Measurements from ENCODE around the gene MED27. TPM values are rescaled to one million over a fixed set of nuclear protein-coding genes. Genes with fewer than 3 reads are reported as not detected.

Gene MED27
- total RNA-seq, 2 experiments from 2014 or later, result 32.5 TPM

- no peaks in the 10 kb centered on the region for H3K4me1 Mint-ChIP-seq (ENCODE audit: low read depth)
- ChIA-PET POLR2A (no interaction called here), CTCF (no interaction called here)
- H3K9me3 Mint-ChIP-seq, result no peaks in the 10 kb centered on the region
- peaks cover 9% of the 10 kb centered on the region for H3K36me3 Mint-ChIP-seq (ENCODE audit: low read depth)
- intact Hi-C loops (cut with micrococcal nuclease), result no loop called here
- DNase-seq (no peak), ATAC-seq (no peak)
- H3K27me3 Mint-ChIP-seq, result no peaks in the 10 kb centered on the region
- H3K27ac Mint-ChIP-seq, result no peak overlapping the region
- H3K4me3 Mint-ChIP-seq, result no peak overlapping the region
- no peak for TF ChIP-seq CTCF (IDR thresholded peaks at IDR 0.05)
Observed at GRCh38 chr9:131860430-131860829, 219.2 kb downstream of the MED27 start.

DNA sequence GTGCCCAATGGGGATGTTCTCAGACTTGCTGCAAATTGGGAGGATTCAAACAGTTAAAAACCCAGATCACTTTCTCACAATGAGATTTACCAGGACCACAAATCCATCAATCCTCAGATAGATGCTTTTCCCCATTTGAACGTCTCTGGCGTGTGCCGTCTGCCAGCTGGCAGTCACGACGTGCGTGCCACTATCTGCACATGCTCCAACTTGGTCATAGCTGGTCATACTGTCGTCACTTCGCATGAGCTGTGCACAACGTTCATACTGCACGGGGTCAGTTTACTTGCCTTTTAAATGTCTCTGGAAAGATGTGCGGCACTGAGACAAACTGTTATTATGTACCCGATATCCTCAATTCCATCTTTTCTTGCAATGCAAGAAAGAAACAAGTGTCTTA is 221.5 kb downstream of the MED27 start:
- intact Hi-C loops (cut with micrococcal nuclease), result no loop called here
- no peaks in the 10 kb centered on the region for H3K9me3 Mint-ChIP-seq
- CTCF ChIA-PET, result no interaction called here

GRCh38 chr9:131856105-131856504 is 223.6 kb downstream of the MED27 start:
- Mint-ChIP-seq H3K27ac (no peak overlapping the region), H3K27me3 (no peaks in the 10 kb centered on the region), H3K9me3 (no peaks in the 10 kb centered on the region), H3K36me3 (ENCODE audit: low read depth) (peaks cover 7% of the 10 kb centered on the region), H3K4me3 (no peak overlapping the region), H3K4me1 (ENCODE audit: low read depth) (no peaks in the 10 kb centered on the region)
- no peak for TF ChIP-seq CTCF (IDR thresholded peaks at IDR 0.05)
- ChIA-PET CTCF (no interaction called here), POLR2A (no interaction called here)
- ATAC-seq (no peak), DNase-seq (no peak)
- intact Hi-C loops (cut with micrococcal nuclease), result no loop called here

More for the DNA sequence above, 221.5 kb downstream of the MED27 start:
- no peak for DNase-seq
- Mint-ChIP-seq H3K4me3 (no peak overlapping the region), H3K4me1 (ENCODE audit: low read depth) (no peaks in the 10 kb centered on the region), H3K27me3 (no peaks in the 10 kb centered on the region), H3K27ac (no peak overlapping the region), H3K36me3 (ENCODE audit: low read depth) (peaks cover 9% of the 10 kb centered on the region)
- POLR2A ChIA-PET, result no interaction called here
- no peak for TF ChIP-seq CTCF (IDR thresholded peaks at IDR 0.05)
- ATAC-seq, result no peak

GRCh38 chr9:131854896-131855613 is 224.6 kb downstream of the MED27 start:
- no peak for DNase-seq
- intact Hi-C loops (cut with micrococcal nuclease), result no loop called here
- Mint-ChIP-seq H3K9me3 (no peaks in the 10 kb centered on the region), H3K36me3 (ENCODE audit: low read depth) (peaks cover 4% of the 10 kb centered on the region), H3K27ac (no peak overlapping the region), H3K4me1 (ENCODE audit: low read depth) (no peaks in the 10 kb centered on the region), H3K4me3 (no peak overlapping the region), H3K27me3 (no peaks in the 10 kb centered on the region)
- TF ChIP-seq CTCF (IDR thresholded peaks at IDR 0.05), result no peak
- ChIA-PET CTCF (no interaction called here), POLR2A (interaction anchor here (0.5 kb wide), 1 partner anchor 271 kb away, joined by 3 read pairs; no protein-coding TSS in a partner anchor)
- no peak for ATAC-seq

GRCh38 chr9:131854334-131854733 is 225.3 kb downstream of the MED27 start:
- CTCF ChIA-PET, result no interaction called here
- H3K9me3 Mint-ChIP-seq, result no peaks in the 10 kb centered on the region
- no peak overlapping the region for H3K4me3 Mint-ChIP-seq
- no peak overlapping the region for H3K27ac Mint-ChIP-seq
- TF ChIP-seq CTCF (IDR thresholded peaks at IDR 0.05), result no peak
- no peaks in the 10 kb centered on the region for H3K4me1 Mint-ChIP-seq (ENCODE audit: low read depth)
- POLR2A ChIA-PET, result interaction anchor here (1.4 kb wide), 1 partner anchor 15 kb away, joined by 3 read pairs; no protein-coding TSS in a partner anchor
- DNase-seq (no peak), ATAC-seq (no peak)
- H3K36me3 Mint-ChIP-seq (ENCODE audit: low read depth), result no peaks in the 10 kb centered on the region
- intact Hi-C loops (cut with micrococcal nuclease), result no loop called here
- no peaks in the 10 kb centered on the region for H3K27me3 Mint-ChIP-seq
